COLO668 (cell line): Measurements from ENCODE around the gene CD276.
A peak's percentile ranks its signal among the peaks of the same experiment; 100 is the strongest.

ENCODE experiments used
- DNase-seq: peaks from one replicate; lab custom pipeline; 2025; ENCODE audit not compliant: unreplicated experiment; lab: John Stamatoyannopoulos, UW

CD276 gene

GRCh38 chr15:73746883-73747282 lies 62.7 kb downstream of the CD276 start:
- no peak for DNase-seq

- no peak for DNase-seq
Observed at GRCh38 chr15:73747847-73748590, 63.8 kb downstream of the CD276 start.

- no peak for DNase-seq
Observed at GRCh38 chr15:73748730-73749129, 64.5 kb downstream of the CD276 start.

GRCh38 chr15:73749533-73749932 lies 65.3 kb downstream of the CD276 start:
- DNase-seq, result no peak

- DNase-seq, result no peak
Observed at GRCh38 chr15:73749971-73750370, 65.8 kb downstream of the CD276 start.

GRCh38 chr15:73750438-73750837 lies 66.3 kb downstream of the CD276 start:
- DNase-seq, result no peak

GRCh38 chr15:73750951-73751350 lies 66.8 kb downstream of the CD276 start:
- no peak for DNase-seq

GRCh38 chr15:73751511-73751898 lies 67.3 kb downstream of the CD276 start:
- DNase-seq, result no peak

- no peak for DNase-seq
Observed at GRCh38 chr15:73751899-73752805, 68.0 kb downstream of the CD276 start.

GRCh38 chr15:73752806-73753193 lies 68.6 kb downstream of the CD276 start:
- DNase-seq, result peak; percentile 7

GRCh38 chr15:73753250-73754130 lies 69.3 kb downstream of the CD276 start, which contains the start of gene INSYN1:
INSYN1 (minus strand) TSS chr15:73753351; CDS start chr15:73751130, 2,221 bp downstream.
- DNase-seq, result no peak

- DNase-seq, result no peak
Observed at GRCh38 chr15:73754461-73754860, 70.3 kb downstream of the CD276 start.

- DNase-seq, result no peak
Observed at GRCh38 chr15:73755481-73755880, 71.3 kb downstream of the CD276 start.

GRCh38 chr15:73755946-73756345 lies 71.8 kb downstream of the CD276 start:
- DNase-seq, result no peak

GRCh38 chr15:73756390-73756789 lies 72.2 kb downstream of the CD276 start:
- DNase-seq, result no peak

GRCh38 chr15:73756947-73757513 lies 72.8 kb downstream of the CD276 start:
- DNase-seq, result no peak

GRCh38 chr15:73757571-73757970 lies 73.4 kb downstream of the CD276 start:
- DNase-seq, result no peak

GRCh38 chr15:73758461-73758860 lies 74.3 kb downstream of the CD276 start:
- DNase-seq, result no peak

- DNase-seq, result no peak
Observed at GRCh38 chr15:73760330-73761329, 76.4 kb downstream of the CD276 start.

GRCh38 chr15:73763931-73764330 lies 79.7 kb downstream of the CD276 start:
- DNase-seq, result no peak
